HG03196 (cell line): Measurements from ENCODE around the gene PITPNM3.
"Not testable (repeated sequence)": the region's sequence is repeated elsewhere in the genome, so short reads cannot be mapped to it uniquely, and the experiment has no call there.

ENCODE experiments used
- ATAC-seq: cut with Tn5 transposase; IDR thresholded peaks from one replicate; pipeline ENCODE4 v1.9.1; 2021; ENCODE audit not compliant: unreplicated experiment

Gene PITPNM3

DNA sequence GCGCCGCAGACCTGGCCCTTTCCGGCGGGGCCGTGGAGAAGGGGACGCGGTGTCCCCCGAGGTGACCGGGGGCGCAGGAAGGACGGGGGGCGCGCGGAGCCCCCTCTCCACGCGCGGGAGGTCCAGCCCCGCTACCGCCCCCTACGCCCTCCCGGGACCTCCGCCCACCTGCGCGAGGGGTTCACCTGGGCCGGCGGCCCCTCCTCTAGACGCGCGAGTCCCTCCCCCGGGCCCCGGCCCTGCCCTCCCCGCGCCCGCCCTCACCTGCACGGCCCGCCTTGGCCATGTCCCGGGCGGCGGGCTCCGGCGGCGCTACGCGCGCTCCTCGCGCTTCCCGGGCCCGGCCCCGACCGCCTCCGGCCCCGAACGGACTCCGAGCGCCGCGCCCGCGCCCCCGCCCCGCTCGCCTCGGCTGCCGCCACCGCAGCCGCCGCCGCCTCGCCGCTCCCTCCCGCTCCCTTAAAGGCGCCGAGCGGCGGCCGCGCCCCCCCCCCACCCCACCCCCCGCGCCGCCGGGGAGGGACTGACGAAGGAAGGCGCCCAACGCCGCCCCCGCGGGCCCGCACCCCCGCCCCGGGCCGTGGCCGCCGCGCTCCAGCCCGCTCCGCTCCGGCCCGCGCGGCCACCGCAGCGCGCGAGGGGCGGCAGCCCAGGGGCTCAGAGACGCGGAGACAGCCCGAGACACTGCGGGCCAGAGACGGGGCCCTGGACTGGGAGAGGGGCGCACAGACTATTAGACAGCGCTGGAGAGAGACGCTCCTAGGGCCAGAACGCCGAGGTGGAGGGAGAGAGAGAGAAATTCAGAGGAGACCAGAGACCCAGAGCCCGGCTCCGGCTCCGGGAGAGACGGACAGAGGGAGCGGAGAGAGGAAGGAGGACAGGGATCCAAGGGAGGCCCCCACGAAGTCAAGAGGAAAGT lies at the start of gene PITPNM3:
TSS of gene PITPNM3 (minus strand) at position 435 of the 919 bp plus-strand sequence. CDS start at position 286, 149 bp downstream.
- no peak for ATAC-seq

DNA sequence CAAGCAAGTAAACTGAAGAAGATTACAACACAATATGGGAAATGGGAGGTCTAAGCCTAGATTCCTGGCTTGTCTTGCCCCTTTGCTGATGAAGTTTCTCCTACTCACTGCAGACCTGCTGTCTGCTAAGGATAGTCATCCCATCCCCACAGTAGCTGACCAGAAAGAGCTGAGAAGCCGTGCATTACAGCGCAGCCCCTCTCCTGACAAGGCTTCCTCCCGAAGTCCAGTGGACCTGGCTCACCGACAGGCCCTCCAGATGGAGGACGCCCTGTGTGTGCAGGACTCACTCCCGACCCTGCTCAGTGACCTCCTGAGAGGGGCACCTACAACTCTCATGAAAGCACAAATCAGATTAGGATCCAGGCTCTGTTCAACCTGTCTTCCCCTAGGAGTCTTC lies 48.8 kb upstream of the PITPNM3 start:
- ATAC-seq = no peak

DNA sequence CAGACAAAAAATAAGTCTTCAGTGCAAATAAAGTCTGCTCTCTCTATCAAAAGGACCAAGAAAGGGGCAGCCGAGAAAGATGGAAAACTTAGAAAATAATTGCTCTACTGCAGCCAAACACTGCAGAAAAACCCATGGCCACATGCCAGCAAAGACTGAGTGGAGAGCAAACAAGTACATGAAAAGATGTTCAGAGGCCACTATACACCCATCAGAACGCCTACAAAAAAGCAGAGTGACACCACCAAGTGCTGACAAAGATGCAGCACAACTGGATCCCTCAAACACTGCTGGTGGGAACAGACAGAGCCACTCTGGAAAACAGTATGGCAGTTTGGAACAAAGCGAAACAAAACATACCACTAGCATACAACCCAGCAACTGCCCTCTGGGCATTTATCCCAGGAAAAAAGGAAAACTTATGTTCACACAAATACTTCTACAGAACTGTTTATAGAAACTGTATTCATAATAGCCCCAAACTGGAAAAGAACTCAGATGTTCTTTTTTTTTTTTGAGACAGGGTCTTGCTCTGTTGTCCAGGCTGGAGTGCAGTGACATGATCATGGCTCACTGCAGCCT lies 47.5 kb upstream of the PITPNM3 start:
- ATAC-seq = no peak

GRCh38 chr17:6602141-6602540 lies 45.8 kb upstream of the PITPNM3 start:
- ATAC-seq = no peak

- no peak for ATAC-seq
Measured at GRCh38 chr17:6599364-6599763, 43.0 kb upstream of the PITPNM3 start.

GRCh38 chr17:6597727-6598126 lies 41.4 kb upstream of the PITPNM3 start:
- ATAC-seq = no peak

DNA sequence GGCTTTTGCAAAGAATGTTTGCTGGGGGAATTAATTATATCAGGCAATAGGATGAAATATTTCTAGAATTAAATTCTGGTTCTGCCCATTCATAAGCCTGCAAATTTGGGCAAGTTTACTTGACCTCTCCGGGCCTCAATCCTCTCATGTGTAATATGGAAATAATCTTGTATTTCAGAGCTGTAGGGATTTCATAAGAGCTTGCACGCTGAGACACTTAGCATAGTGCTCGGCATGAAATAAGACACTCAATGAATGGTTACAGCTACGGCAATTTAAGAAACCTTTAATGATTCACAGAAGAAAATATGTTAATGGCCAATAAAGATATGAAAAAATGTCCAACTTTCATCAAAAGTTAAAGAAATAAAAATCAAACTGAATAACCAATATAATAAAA lies 40.6 kb upstream of the PITPNM3 start:
- no peak for ATAC-seq

GRCh38 chr17:6596511-6596910 lies 40.2 kb upstream of the PITPNM3 start:
- no peak for ATAC-seq

DNA sequence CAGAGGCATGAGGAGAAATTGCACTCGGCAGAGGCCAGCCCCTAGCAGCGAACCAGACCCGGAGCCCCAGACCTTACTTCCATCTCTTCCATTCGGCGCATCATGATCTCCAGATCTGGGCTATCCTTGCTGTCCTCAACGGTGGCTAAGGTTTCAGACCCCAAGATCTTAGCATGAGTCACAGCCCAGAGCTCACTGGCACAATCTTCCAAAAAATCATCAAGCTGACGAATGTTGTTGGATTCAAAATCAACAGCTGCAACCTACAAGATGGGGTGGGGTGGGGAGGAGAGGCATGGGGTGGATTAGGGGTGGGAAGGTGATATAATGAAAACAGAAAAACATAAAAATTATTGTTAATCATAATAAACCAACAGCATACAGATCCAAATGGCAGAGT lies 39.7 kb upstream of the PITPNM3 start:
- ATAC-seq = no peak

DNA sequence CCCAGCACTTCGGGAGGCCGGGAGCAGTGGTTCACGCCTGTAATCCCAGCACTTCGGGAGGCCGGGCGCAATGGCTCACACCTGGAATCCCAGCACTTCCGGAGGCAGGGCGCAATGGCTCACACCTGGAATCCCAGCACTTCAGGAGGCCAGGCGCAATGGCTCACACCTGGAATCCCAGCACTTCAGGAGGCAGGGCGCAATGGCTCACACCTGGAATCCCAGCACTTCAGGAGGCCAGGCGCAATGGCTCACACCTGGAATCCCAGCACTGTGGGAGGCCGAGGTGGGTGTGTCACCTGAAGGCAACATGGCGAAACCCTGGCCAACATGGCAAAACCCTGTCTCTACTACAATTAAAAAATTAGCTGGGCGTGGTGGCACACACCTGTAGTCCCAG lies 37.0 kb upstream of the PITPNM3 start:
- not testable (repeated sequence) for ATAC-seq

DNA sequence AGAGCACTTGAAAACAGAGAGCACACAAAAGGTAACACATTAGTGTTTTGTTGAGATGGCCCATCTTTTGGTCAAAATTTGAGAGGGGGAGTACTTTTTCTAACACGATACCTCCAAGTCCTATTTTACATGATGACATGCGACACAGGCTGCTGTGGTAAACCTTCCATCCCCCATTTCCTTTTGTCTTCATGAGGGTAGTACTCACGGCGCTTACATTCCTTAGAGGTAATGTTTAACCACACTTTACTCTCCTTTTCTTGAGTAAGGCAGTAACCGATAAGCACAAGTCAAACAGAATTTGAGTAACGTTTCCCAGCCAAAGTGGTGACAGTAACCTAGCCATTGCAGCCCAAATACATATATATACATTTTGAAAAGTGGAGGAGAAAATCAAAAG lies 35.8 kb upstream of the PITPNM3 start:
- ATAC-seq = no peak

DNA sequence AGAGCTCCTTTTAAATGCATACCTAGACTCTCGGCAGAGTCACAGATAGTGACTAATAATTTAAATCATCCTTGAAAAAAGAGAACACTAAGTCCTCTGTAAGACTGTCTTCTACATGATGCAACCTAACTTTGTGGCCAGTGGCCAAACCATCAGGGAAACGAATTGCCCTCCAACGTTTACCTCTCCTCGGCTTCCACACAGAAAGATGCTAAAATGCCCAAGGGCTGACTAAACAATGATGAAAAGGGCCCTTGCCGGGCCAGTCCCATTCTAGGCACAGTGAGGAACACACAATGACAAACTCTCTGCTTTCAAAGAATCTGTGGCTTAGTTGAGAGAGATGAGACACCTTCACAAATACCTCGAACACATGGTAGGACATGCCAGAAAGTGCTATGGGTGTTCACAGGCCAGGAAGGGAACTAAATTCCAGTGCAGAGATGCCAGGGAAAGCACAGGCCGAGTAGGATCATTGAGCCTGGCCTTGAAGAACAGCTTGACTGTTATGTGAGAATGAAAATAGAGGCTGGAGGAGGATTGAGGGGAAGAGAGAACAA lies 35.3 kb upstream of the PITPNM3 start:
- no peak for ATAC-seq

- ATAC-seq = no peak
Measured at GRCh38 chr17:6589266-6589946, 33.1 kb upstream of the PITPNM3 start.

- no peak for ATAC-seq
Measured at GRCh38 chr17:6588165-6588564, 31.8 kb upstream of the PITPNM3 start.

GRCh38 chr17:6587310-6587709 lies 31.0 kb upstream of the PITPNM3 start:
- no peak for ATAC-seq

DNA sequence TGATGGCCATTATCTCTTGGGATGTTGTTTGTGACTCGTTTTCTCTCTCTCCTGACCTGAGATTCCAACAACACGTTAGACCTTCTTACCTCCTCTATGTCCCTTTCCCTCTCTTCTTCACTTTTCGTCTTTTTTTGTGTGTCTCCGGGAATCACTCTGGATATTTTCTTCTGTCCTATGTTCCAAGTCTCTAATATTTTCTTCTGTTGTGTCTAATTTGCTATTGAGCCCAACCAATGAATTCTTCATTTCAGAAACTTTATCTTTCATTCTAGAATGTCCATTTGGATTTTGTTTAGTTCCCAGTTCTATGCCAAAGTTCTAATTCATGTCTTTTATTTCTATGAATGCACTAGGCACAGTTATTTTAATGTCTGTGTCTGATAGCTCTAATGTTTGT lies 27.1 kb upstream of the PITPNM3 start:
- ATAC-seq = no peak

DNA sequence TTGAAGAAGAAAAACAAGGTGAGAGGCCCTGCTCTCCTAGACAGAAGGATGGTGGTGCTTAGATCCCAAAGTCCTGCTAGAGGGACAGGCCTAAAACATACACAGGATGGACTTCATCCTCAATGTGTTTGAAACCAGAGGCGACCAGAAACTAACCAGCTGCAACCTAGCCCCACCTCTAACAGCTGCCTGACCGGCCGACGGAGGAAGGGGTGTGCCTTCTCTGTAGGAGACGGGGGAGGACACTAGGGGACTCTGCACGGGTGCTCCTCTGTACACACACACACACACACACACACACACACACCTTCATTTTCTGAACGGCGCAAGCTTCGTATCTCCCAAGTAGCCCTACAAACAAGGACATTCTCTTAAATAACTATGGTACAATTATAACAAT lies 24.3 kb upstream of the PITPNM3 start:
- no peak for ATAC-seq

DNA sequence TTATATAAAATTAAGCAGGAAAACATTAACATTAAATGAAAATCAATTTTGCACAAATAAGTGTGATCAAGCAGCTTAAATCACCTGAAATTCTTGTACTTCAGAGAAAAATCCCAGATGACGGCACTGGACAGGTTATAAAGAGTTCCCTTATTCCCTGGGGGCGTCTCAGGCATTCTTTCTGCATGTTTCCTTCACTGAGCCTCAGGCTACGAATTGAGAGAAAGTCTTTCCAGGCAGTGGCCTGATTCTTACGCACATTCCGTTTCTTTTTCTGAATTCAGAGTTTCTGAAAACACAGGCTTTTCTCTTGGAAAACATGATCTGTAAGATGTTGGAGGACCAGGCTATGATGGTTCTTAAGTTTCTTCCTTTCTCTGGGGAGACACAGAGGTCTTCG lies 22.1 kb upstream of the PITPNM3 start:
- no peak for ATAC-seq

DNA sequence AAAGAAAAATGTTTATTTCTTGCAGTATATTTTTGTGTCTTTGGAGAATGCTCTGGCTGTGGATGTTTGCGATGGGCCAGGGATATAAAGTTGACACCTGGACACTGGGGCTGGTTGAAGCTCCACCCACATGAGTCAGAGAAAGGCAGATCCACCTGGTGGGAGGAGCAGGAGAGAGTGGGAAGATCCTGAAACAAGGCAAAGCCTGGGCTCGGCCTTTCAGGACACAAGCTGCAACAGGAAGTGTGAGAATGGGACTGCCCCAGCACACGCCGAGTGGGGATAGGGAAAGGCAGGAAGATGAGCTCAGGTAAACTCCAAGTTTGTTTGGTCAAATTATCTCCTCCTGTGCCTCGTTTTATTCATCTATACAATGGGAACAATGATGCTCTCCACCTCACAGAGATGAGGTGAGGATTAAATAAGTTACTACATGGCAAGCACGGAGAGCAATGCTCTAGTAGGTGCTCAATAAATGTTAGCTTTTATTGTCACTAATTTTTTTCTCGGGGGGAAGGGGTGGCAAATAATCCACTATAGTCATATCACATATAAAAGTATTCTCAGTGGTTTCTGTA lies 21.4 kb upstream of the PITPNM3 start:
- ATAC-seq = no peak

GRCh38 chr17:6576038-6576785 lies 19.9 kb upstream of the PITPNM3 start:
- no peak for ATAC-seq

GRCh38 chr17:6575596-6575988 lies 19.2 kb upstream of the PITPNM3 start:
- no peak for ATAC-seq
